Measurements from ENCODE around the gene DSG1. TPM values are rescaled to one million over a fixed set of nuclear protein-coding genes. Genes with fewer than 3 reads are reported as not detected.
"Not testable (repeated sequence)": the region's sequence is repeated elsewhere in the genome, so short reads cannot be mapped to it uniquely, and the experiment has no call there.

Gene DSG1
- total and polyA plus RNA-seq, 4 donors = 0.13 to 2.9 (median 0.65) TPM

GRCh38 chr18:31329787-31330438 lies 12.0 kb downstream of the DSG1 start:
- H3K36me3 ChIP-seq (ENCODE audit: control insufficient read depth in 4 of 4, insufficient read depth in 3 of 4, low read depth in 1 of 4, low read length in 3 of 4) = peaks cover 0 to 12% (median 5%) of the 10 kb centered on the region in 4 donors
- H3K4me1 ChIP-seq (ENCODE audit: control insufficient read depth in 4 of 4, insufficient read depth in 4 of 4, low read length in 3 of 4) = peaks cover 0 to 6% (median 2%) of the 10 kb centered on the region in 4 donors
- no peak overlapping the region for H3K27ac ChIP-seq (ENCODE audit: low read depth in 1 of 2, low read length in 2 of 2)
- TF ChIP-seq FOXA2 (IDR thresholded peaks at IDR 0.05) (no peak), NR2F2 (IDR thresholded peaks at IDR 0.05) (no peak), MAX (IDR thresholded peaks at IDR 0.05) (no peak), TAF1 (conservative IDR thresholded peaks at IDR 0.05) (no peak)
- H3K27me3 ChIP-seq (ENCODE audit: control insufficient read depth in 4 of 4, insufficient read depth in 4 of 4, low read length in 3 of 4) = no peaks in the 10 kb centered on the region
- H3K9me3 ChIP-seq (ENCODE audit: control insufficient read depth in 4 of 4, low read length in 3 of 4) = no peaks in the 10 kb centered on the region
- H3K9ac ChIP-seq (ENCODE audit: low read depth in 1 of 2, low read length in 2 of 2) = no peak overlapping the region
- H3K4me3 ChIP-seq (ENCODE audit: low read depth in 1 of 3, low read length in 3 of 3) = no peak overlapping the region
- DNase-seq (ENCODE audit: low spot score) = no peak
- 86% methylated on average over 7 of the region's 7 CpGs for WGBS

GRCh38 chr18:31343454-31343853 lies 25.5 kb downstream of the DSG1 start:
- Histone ChIP-seq H3K9ac (ENCODE audit: low read depth in 1 of 2, low read length in 2 of 2) (no peak overlapping the region), H3K36me3 (ENCODE audit: control insufficient read depth in 4 of 4, insufficient read depth in 3 of 4, low read depth in 1 of 4, low read length in 3 of 4) (peaks cover 0 to 8% (median 1%) of the 10 kb centered on the region in 4 donors), H3K4me1 (ENCODE audit: control insufficient read depth in 4 of 4, insufficient read depth in 4 of 4, low read length in 3 of 4) (no peaks in the 10 kb centered on the region), H3K9me3 (ENCODE audit: control insufficient read depth in 4 of 4, low read length in 3 of 4) (no peaks in the 10 kb centered on the region), H3K4me3 (ENCODE audit: low read depth in 1 of 3, low read length in 3 of 3) (no peak overlapping the region), H3K27ac (ENCODE audit: low read depth in 1 of 2, low read length in 2 of 2) (no peak overlapping the region), H3K27me3 (ENCODE audit: control insufficient read depth in 4 of 4, insufficient read depth in 4 of 4, low read length in 3 of 4) (no peaks in the 10 kb centered on the region)
- WGBS = 94% methylated on average over 4 of the region's 4 CpGs
- DNase-seq (ENCODE audit: low spot score) = no peak
- TF ChIP-seq MAX (IDR thresholded peaks at IDR 0.05) = no peak
- no peak for TF ChIP-seq ZBTB33 (IDR thresholded peaks at IDR 0.05)
- TF ChIP-seq EGR1 (IDR thresholded peaks at IDR 0.05; ENCODE audit: low read depth in 2 of 2) = no peak
- TF ChIP-seq HNF4G (IDR thresholded peaks at IDR 0.05) = no peak
- TF ChIP-seq YY1 (IDR thresholded peaks at IDR 0.05) = no peak
- TF ChIP-seq FOXA2 (IDR thresholded peaks at IDR 0.05) = no peak
- no peak for TF ChIP-seq TAF1 (conservative IDR thresholded peaks at IDR 0.05)
- TF ChIP-seq RAD21 (IDR thresholded peaks at IDR 0.05) = no peak
- TF ChIP-seq NR2F2 (IDR thresholded peaks at IDR 0.05) = no peak
- no peak for TF ChIP-seq RXRA (IDR thresholded peaks at IDR 0.05)
- no peak for TF ChIP-seq REST (IDR thresholded peaks at IDR 0.05)
- no peak for TF ChIP-seq GABPA (IDR thresholded peaks at IDR 0.05 in 1 of 2, conservative IDR thresholded peaks at IDR 0.05 in 1 of 2)
- no peak for TF ChIP-seq CTCF (IDR thresholded peaks at IDR 0.05; ENCODE audit: low read depth, low read length, missing input control)
- no peak for TF ChIP-seq JUND (IDR thresholded peaks at IDR 0.05)

GRCh38 chr18:31353336-31353735 lies 35.4 kb downstream of the DSG1 start:
- H3K27me3 ChIP-seq (ENCODE audit: control insufficient read depth in 4 of 4, insufficient read depth in 4 of 4, low read length in 3 of 4); H3K36me3 ChIP-seq (ENCODE audit: control insufficient read depth in 4 of 4, insufficient read depth in 3 of 4, low read depth in 1 of 4, low read length in 3 of 4); H3K4me3 ChIP-seq (ENCODE audit: low read depth in 1 of 3, low read length in 3 of 3); H3K4me1 ChIP-seq (ENCODE audit: control insufficient read depth in 4 of 4, insufficient read depth in 4 of 4, low read length in 3 of 4); H3K9me3 ChIP-seq (ENCODE audit: control insufficient read depth in 4 of 4, low read length in 3 of 4); H3K9ac ChIP-seq (ENCODE audit: low read depth in 1 of 2, low read length in 2 of 2); DNase-seq (ENCODE audit: low spot score); H3K27ac ChIP-seq (ENCODE audit: low read depth in 1 of 2, low read length in 2 of 2): not testable (repeated sequence)
- 70% methylated on average over 4 of the region's 17 CpGs for WGBS
